NB4 (cell line): Measurements from ENCODE around the gene PLEKHM2.

Experiments
- DNase-seq: peaks from one replicate; pipeline ENCODE4 v3.0.0; 2010; ENCODE audit warnings: low read depth
- H3K4me3 ChIP-seq: one replicate; pipeline ENCODE4 v1.5.1; 2011; ENCODE audit warnings: mild to moderate bottlenecking, low read depth, low read length, moderate library complexity
- MAX ChIP-seq: IDR thresholded peaks from 2 replicates; pipeline ENCODE4 v1.6.1; 2011; ENCODE audit warnings: low read depth, low read length
- MYC ChIP-seq: IDR thresholded peaks from 2 replicates; pipeline ENCODE4 v1.6.1; 2011; ENCODE audit warnings: low read depth, low read length
- POLR2A ChIP-seq: IDR thresholded peaks from 2 replicates; pipeline ENCODE4 v1.6.1; 2011; ENCODE audit warnings: mild to moderate bottlenecking; ENCODE audit not compliant: insufficient read length; ENCODE audit errors: extremely low read depth
- TF ChIP-seq, protein P1 (sequence below): IDR thresholded peaks from one replicate; pipeline ENCODE4 v1.5.1; 2012; ENCODE audit warnings: low read depth, low read length

PLEKHM2 gene

DNA sequence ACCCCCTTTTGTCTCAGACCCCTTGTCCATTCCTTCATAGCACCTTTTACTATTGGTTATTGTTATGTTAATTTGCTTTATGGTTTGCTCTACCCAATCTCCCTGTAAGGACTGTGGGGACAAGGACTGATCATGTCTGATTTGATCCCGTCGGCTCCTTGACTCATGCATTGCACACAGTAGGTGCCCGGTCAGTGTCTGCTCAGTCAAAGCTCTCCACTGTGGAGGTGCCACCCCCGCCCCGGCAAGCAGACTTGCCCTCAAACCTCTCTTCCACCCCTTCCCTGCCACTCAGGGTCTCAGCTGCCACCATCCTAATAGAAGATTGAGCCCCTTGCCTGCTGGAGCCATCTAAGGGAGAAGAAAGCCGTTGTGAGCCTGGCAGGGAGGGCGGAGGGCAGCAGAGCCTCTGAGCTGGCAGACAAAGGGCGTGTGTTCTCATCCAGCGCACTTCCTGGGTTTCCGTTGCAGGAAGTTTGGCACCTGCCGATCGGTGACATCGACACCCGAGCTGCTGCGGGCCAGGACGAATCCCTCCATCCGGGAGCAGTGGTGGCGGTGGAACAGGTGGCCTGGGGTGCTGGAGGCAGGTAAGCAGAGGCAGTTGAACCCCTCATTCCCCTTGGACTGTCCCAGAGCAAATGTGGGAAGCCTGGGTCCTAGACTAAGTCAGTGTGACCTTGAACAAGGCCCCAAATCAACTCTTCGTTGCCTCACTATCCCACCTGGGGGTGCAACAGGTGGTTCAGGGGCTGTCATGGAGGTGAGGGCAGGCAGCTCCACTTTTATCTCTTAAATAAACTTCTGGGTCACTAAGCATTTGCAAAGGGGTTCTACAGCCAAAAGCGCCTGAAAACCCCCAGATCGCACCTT, 72.3 kb downstream of the PLEKHM2 start:
- no peak overlapping the region for H3K4me3 ChIP-seq
- TF ChIP-seq POLR2A (no peak), MYC (no peak), MAX (no peak)
- TF ChIP-seq, protein P1, sequence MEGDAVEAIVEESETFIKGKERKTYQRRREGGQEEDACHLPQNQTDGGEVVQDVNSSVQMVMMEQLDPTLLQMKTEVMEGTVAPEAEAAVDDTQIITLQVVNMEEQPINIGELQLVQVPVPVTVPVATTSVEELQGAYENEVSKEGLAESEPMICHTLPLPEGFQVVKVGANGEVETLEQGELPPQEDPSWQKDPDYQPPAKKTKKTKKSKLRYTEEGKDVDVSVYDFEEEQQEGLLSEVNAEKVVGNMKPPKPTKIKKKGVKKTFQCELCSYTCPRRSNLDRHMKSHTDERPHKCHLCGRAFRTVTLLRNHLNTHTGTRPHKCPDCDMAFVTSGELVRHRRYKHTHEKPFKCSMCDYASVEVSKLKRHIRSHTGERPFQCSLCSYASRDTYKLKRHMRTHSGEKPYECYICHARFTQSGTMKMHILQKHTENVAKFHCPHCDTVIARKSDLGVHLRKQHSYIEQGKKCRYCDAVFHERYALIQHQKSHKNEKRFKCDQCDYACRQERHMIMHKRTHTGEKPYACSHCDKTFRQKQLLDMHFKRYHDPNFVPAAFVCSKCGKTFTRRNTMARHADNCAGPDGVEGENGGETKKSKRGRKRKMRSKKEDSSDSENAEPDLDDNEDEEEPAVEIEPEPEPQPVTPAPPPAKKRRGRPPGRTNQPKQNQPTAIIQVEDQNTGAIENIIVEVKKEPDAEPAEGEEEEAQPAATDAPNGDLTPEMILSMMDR: no peak
- DNase-seq: no peak

DNA sequence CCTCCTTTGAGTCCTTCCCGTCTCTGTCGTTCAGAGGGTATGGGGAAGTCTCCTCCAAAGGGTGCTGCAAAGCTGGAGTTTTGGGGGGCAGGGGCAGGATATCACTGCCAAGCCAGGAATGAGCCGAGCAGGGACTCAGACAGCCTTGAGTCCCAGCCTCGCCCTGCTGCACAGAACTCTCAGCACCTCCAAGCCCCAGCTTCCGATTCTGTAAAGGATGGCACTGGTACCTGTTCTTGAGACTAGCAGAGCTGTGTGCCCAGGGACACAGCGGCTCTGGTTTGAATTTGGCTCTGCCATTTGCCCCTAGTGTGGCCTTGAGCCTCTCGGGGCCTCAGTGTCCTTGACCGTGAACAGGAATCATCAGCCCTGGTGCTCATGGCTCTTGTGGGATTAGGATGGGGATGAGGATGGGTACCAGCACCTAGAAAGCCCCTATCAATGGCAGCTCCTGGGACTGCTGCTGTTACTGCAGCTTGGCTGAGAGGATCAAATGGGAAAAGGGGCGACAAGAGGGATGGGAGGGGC, 73.0 kb downstream of the PLEKHM2 start:
- no peak overlapping the region for H3K4me3 ChIP-seq

GRCh38 chr1:15757575-15758342, 73.6 kb downstream of the PLEKHM2 start:
- H3K4me3 ChIP-seq: no peak overlapping the region
- no peak for DNase-seq
- no peak for TF ChIP-seq POLR2A
- no peak for TF ChIP-seq MAX
- TF ChIP-seq, protein P1: no peak
- no peak for TF ChIP-seq MYC

More for the DNA sequence above, 73.0 kb downstream of the PLEKHM2 start:
- no peak for DNase-seq
- no peak for TF ChIP-seq POLR2A
- TF ChIP-seq, protein P1: no peak
- TF ChIP-seq MYC: no peak
- no peak for TF ChIP-seq MAX

DNA sequence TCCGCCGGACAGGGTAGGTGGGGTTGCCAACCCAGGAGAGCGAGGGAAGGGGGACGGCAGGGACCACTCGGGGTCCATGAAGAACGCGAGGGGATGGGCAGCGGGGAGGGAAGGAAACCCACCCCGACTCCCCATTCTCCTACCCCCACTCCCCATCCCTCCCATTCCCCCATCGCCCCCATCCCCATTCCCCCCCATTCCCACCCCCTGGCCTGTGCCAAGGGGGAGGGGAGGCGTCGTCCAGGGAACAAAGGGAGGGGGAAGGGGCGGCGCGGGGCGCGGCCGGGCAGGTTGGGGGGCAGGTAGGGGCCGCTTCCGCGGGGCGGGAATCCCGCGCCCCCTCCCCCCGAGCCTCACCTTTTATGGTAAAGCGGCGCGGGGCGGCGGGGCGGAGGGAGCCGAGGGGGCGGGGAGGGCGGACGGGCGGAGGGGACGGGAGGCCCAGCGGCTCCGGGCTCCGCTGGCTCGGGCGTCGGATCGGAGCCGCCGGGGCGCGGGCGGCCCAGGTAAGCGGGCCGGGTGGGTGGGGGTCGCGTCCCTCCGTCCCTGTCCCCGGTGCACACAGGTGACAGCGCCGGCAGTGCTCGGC, 74.3 kb downstream of the PLEKHM2 start, which contains the start of gene FBLIM1:
TSS of gene FBLIM1 (plus strand) at position 453 of the 589 bp plus-strand sequence. CDS start 6,189 bp downstream, outside the sequence.
- no peak within 1 kb of the TSS for H3K4me3 ChIP-seq
- DNase-seq: no peak
- TF ChIP-seq MAX (no peak), MYC (no peak), POLR2A (no peak)
- TF ChIP-seq, protein P1: no peak

- H3K4me3 ChIP-seq: no peak overlapping the region
- DNase-seq: no peak
- TF ChIP-seq, protein P1: no peak
- no peak for TF ChIP-seq POLR2A
- TF ChIP-seq MYC: no peak
- no peak for TF ChIP-seq MAX
Measured at GRCh38 chr1:15758953-15759661, 75.0 kb downstream of the PLEKHM2 start.
